Gastroesophageal sphincter (tissue), 2 donors: Measurements from ENCODE around the gene C1orf159.
"Not testable (repeated sequence)": the region's sequence is repeated elsewhere in the genome, so short reads cannot be mapped to it uniquely, and the experiment has no call there.

ENCODE experiments used
- EP300 ChIP-seq: sonication (generic); formaldehyde crosslinking; IDR thresholded peaks from one replicate; pipeline ENCODE4 v1.6.1; 2017; ENCODE audit warnings: antibody characterized with exemption, mild to moderate bottlenecking
- POLR2A ChIP-seq, 2 donors: fragments of 450-650 bp; IDR thresholded peaks; one replicate each; pipeline ENCODE4 v1.6.1; 2017; ENCODE audit warnings: antibody characterized with exemption in 2 of 2, mild to moderate bottlenecking in 2 of 2, moderate library complexity in 1 of 2
- POLR2AphosphoS5 ChIP-seq: sonication (generic); formaldehyde crosslinking; IDR thresholded peaks from one replicate; pipeline ENCODE4 v1.6.1; 2017; ENCODE audit warnings: antibody characterized with exemption

- TF ChIP-seq POLR2AphosphoS5; POLR2A (IDR thresholded peaks at IDR 0.05); EP300: not testable (repeated sequence)
These were observed 58.2 kb downstream of the C1orf159 start for GRCh38 chr1:1057769-1058087.
